Adrenal gland (tissue), 12 donors: Measurements from ENCODE around the gene BBX. TPM values are rescaled to one million over a fixed set of nuclear protein-coding genes. Genes with fewer than 3 reads are reported as not detected.
A peak's percentile ranks its signal among the peaks of the same experiment; 100 is the strongest.
"Not testable (repeated sequence)": the region's sequence is repeated elsewhere in the genome, so short reads cannot be mapped to it uniquely, and the experiment has no call there.

Experiments
- DNase-seq, 7 donors: peaks; one replicate each; pipeline ENCODE4 v3.0.0-alpha.2; 2019 to 2020
- H3K27ac ChIP-seq, 5 donors: fragments of 200-600 bp; sonication (generic) in 4 of 5; 1 replicate in 3 of 5; 2 replicates in 2 of 5; pipeline versions ENCODE4 v1.5.1 to v1.8.0; 2016 to 2020; ENCODE audit warnings: mild to moderate bottlenecking in 1 of 5
- H3K27me3 ChIP-seq: fragments of 200-600 bp; 2 replicates; pipeline ENCODE4 v1.8.0; 2021
- H3K36me3 ChIP-seq, 2 donors: fragments of 200-600 bp; replicated peaks in 1 of 2; 1 replicate in 1 of 2; 2 replicates in 1 of 2; pipeline versions ENCODE4 v1.5.1 to v1.8.0; 2018 to 2022
- H3K4me1 ChIP-seq, 2 donors: fragments of 200-600 bp; replicated peaks in 1 of 2; 1 replicate in 1 of 2; 2 replicates in 1 of 2; pipeline versions ENCODE4 v1.5.1 to v1.8.0; 2018 to 2021
- H3K4me3 ChIP-seq, 4 donors: fragments of 200-600 bp; sonication (generic) in 3 of 4; one replicate each; pipeline ENCODE4 v1.5.1; 2016 to 2018
- H3K9me3 ChIP-seq, 3 donors: fragments of 200-600 bp; sonication (generic) in 1 of 3; replicated peaks in 1 of 3; 1 replicate in 2 of 3; 2 replicates in 1 of 3; pipeline versions ENCODE4 v1.5.1 to v1.8.0; 2016 to 2021
- POLR2A ChIP-seq, 2 donors: fragments of 450-650 bp; IDR thresholded peaks; one replicate each; pipeline ENCODE4 v1.6.1; 2017; ENCODE audit warnings: antibody characterized with exemption in 2 of 2, mild to moderate bottlenecking in 2 of 2, moderate library complexity in 1 of 2
- WGBS, 4 donors: extraction: QIAGEN DNeasy Blood & Tissue Kit in 2 of 4; methylation state at CpG; one replicate each; pipeline versions ENCODE4 v1.1.5 to v1.1.7; 2013 to 2017; 5-methylcytosine and 5-hydroxymethylcytosine counted together
- intact Hi-C, 2 donors: fragments of 100-400 bp; cut with DNase I; formaldehyde crosslinking; loops; one replicate each; pipeline versions ENCODE4 v1.14.1 to v1.15.0; 2022 to 2023
- polyA plus RNA-seq, 3 donors: library from polyadenylated mRNA; stranded (reverse); fragments of 200-250 nt in 2 of 3; fragments of 350-450 nt in 1 of 3; fragmentation: Illumina TruSeq in 1 of 3; extraction: RNeasy Lipid Tissue Mini Kit (QIAGEN cat#74804) in 1 of 3; gene quantifications; one replicate each; pipeline ENCODE4 v1.2.3, GENCODE V29; 2013 to 2014
- total RNA-seq, 9 donors: library from RNA; depleted of rRNA in 4 of 9; stranded (reverse); fragments of >200 nt in 4 of 9; fragments of 120-200 nt in 1 of 9; fragmentation: NEBNext Ultra II Directional in 1 of 9; extraction: Animal tissue kit (Norgen Biotek cat#: 25700) in 1 of 9; gene quantifications; one replicate each; pipeline versions ENCODE4 v1.1.0 to v1.2.4, GENCODE V29; 2013 to 2023
- TF ChIP-seq, protein P1 (sequence below), 6 experiments: fragments of 450-650 bp in 4 of 6; fragments of 200-600 bp in 2 of 6; sonication (generic) in 1 of 6; IDR thresholded peaks; 1 replicate in 5 of 6; 2 replicates in 1 of 6; pipeline versions ENCODE4 v1.5.1 to v1.8.0; 2016 to 2021; ENCODE audit warnings: antibody characterized with exemption in 6 of 6, mild to moderate bottlenecking in 2 of 6, moderate library complexity in 1 of 6
- donor health status: healthy with polysubstance abuse.
- donor health status: Bipolar disorder and iron deficiency.
- donor health status: DM: yes; HTN: yes; CAD: no.
- donor health status: DM: no; HTN: no; CAD: no.
- donor health status: DM: no; HTN: no; CAD: no.
- donor health status: DM: yes; HTN: yes; CAD: no.

Gene BBX
- total and polyA plus RNA-seq, 12 donors, result 12.8 to 208 (median 116) TPM

- Histone ChIP-seq H3K27me3 (no peaks in the 10 kb centered on the region), H3K27ac (no peak overlapping the region), H3K4me3 (no peak overlapping the region), H3K9me3 (no peaks in the 10 kb centered on the region), H3K36me3 (no peaks in the 10 kb centered on the region), H3K4me1 (peaks cover 0 to 11% of the 10 kb centered on the region in 2 donors)
- intact Hi-C loops, result no loop called here
- TF ChIP-seq POLR2A (IDR thresholded peaks at IDR 0.05), result no peak
- TF ChIP-seq, protein P1, sequence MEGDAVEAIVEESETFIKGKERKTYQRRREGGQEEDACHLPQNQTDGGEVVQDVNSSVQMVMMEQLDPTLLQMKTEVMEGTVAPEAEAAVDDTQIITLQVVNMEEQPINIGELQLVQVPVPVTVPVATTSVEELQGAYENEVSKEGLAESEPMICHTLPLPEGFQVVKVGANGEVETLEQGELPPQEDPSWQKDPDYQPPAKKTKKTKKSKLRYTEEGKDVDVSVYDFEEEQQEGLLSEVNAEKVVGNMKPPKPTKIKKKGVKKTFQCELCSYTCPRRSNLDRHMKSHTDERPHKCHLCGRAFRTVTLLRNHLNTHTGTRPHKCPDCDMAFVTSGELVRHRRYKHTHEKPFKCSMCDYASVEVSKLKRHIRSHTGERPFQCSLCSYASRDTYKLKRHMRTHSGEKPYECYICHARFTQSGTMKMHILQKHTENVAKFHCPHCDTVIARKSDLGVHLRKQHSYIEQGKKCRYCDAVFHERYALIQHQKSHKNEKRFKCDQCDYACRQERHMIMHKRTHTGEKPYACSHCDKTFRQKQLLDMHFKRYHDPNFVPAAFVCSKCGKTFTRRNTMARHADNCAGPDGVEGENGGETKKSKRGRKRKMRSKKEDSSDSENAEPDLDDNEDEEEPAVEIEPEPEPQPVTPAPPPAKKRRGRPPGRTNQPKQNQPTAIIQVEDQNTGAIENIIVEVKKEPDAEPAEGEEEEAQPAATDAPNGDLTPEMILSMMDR (IDR thresholded peaks at IDR 0.05), result no peak
- peak in 6 of 7 donors; percentile 16 to 57 (median 33) for DNase-seq
- WGBS, 4 donors, result 24 to 29% (median 26%) methylated on average over 6 of the region's 6 CpGs
Observed at GRCh38 chr3:107833043-107833442, 310.3 kb downstream of the BBX start.

DNA sequence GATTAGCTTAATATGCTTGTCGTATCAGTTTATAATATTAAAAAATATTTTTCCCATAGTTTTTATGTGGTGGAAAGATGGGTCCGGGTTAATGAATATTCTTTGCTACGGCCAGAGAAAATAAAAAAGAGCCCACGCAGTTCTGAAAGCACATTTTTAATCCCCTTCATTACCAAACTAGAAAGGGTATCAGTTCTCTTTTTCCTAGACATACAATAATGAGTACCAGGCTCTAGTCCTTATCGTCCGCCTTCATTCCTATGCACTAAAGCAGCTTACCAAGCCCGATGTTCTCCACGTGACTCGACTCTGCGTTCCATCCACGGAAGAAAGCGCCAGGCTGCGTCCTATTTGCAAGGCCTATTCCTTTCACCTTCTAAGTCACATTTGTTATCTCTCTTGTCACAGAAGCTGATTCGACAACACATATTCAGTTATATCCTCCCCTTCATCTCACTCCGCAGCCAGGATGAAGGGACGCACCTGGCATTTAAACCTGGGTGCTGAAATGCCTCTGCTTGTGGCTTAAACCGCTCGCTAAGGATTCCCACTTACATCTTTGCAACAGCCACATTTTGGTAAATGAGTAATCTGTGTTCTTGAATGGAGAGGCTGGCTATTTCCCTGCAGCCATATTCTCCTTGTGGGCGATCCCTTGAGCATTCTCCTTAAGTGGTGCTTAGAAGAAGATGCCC lies 311.1 kb downstream of the BBX start:
- Histone ChIP-seq H3K4me1 (peaks cover 0 to 11% of the 10 kb centered on the region in 2 donors), H3K27ac (no peak overlapping the region), H3K27me3 (no peaks in the 10 kb centered on the region), H3K36me3 (no peaks in the 10 kb centered on the region), H3K4me3 (no peak overlapping the region), H3K9me3 (no peaks in the 10 kb centered on the region)
- intact Hi-C loops, result no loop called here
- no peak for TF ChIP-seq POLR2A (IDR thresholded peaks at IDR 0.05)
- TF ChIP-seq, protein P1 (IDR thresholded peaks at IDR 0.05), result no peak
- DNase-seq, result no peak
- 95 to 96% (median 96%) methylated on average over 19 of the region's 19 CpGs for WGBS, 4 donors

- H3K27ac ChIP-seq, H3K9me3 ChIP-seq, intact Hi-C loops, H3K36me3 ChIP-seq, DNase-seq, H3K4me3 ChIP-seq, H3K27me3 ChIP-seq: not testable (repeated sequence)
- WGBS, 4 donors, result 87 to 100% (median 93%) methylated on average over 2 to 4 of the region's 4 CpGs
- peaks cover 0 to 11% of the 10 kb centered on the region in 2 donors for H3K4me1 ChIP-seq
Observed at GRCh38 chr3:107835001-107835400, 312.2 kb downstream of the BBX start.

DNA sequence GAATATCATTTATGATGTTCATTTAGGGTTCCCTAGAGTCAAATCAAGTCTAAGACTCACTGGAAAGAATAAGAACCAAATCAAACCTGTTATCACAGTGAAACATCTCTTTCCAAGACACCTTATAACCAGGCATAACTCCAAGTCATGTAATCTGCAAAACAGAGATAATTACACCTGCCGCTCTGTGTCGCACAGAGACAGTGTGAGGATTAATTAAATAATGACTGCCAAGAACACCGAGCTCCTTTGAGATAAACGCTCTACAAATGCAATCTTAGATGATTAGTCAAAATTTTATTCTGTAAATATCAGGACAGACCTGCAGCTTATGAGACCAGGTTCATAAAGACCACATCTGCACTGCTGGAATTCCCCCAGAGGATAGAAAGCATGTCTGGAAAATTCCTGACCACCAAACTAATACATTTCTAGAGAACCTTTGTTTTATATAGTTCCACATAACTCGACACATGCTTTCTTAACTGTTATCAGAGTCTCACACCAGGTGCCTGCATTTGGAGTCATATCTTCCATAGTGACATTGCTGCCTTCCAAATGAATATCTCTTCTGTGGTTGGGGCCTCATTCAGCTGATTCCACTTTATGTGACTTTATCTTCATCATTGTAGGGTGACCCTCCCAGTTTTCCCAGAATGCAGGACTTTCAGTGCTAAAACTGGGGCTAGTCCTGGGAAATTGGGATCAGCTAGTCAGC lies 315.3 kb downstream of the BBX start:
- 80 to 88% (median 85%) methylated on average over 5 of the region's 5 CpGs for WGBS, 4 donors
- Histone ChIP-seq H3K27me3 (no peaks in the 10 kb centered on the region), H3K9me3 (no peaks in the 10 kb centered on the region), H3K27ac (no peak overlapping the region), H3K4me1 (peaks cover 0 to 6% of the 10 kb centered on the region in 2 donors), H3K4me3 (no peak overlapping the region), H3K36me3 (no peaks in the 10 kb centered on the region)
- TF ChIP-seq, protein P1 (IDR thresholded peaks at IDR 0.05), result no peak
- TF ChIP-seq POLR2A (IDR thresholded peaks at IDR 0.05), result no peak
- intact Hi-C loops, result no loop called here
- DNase-seq, result no peak
